HG03432 (cell line): ENCODE results near the gene NSG1.
A peak's percentile ranks its signal among the peaks of the same experiment; 100 is the strongest.

Experiments used
- ATAC-seq: cut with Tn5 transposase; IDR thresholded peaks from one replicate; pipeline ENCODE4 v1.9.1; 2021; ENCODE audit warnings: mild to moderate bottlenecking, moderate library complexity; ENCODE audit not compliant: unreplicated experiment

Gene NSG1

GRCh38 chr4:4428966-4429875 is 42.3 kb downstream of the NSG1 start:
- ATAC-seq: no peak

GRCh38 chr4:4430492-4431195 is 43.7 kb downstream of the NSG1 start:
- ATAC-seq: peak; percentile 74

- no peak for ATAC-seq
Observed at GRCh38 chr4:4432341-4433125, 45.6 kb downstream of the NSG1 start.

GRCh38 chr4:4433941-4434340 is 47.0 kb downstream of the NSG1 start:
- no peak for ATAC-seq

DNA sequence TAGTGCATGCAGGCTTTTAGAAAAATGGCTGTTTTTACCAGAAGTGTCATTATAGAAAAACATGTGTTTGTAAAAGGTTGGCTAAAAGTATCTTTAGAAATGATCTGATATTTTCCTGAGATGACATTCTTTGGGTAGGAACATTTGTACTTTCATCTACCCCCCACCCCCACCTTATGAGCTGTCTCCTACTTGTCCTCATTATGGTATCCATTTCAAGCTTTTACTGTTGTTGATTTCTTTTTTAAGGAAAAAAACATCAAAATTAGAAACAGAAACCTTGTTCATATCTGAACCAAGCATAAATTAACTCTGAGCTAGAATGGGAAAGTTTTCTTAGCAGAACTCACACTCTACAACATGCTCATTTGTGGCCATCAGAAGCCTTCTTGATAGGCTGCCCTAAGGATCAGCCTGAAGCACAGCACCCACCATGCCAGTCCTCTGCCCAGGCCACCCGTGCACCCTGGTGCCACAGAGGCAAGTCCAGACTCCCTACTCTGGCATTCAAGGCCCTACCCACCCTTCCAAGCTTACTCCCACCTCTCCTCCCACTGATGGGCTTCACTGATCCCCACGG is 49.4 kb downstream of the NSG1 start:
- no peak for ATAC-seq

DNA sequence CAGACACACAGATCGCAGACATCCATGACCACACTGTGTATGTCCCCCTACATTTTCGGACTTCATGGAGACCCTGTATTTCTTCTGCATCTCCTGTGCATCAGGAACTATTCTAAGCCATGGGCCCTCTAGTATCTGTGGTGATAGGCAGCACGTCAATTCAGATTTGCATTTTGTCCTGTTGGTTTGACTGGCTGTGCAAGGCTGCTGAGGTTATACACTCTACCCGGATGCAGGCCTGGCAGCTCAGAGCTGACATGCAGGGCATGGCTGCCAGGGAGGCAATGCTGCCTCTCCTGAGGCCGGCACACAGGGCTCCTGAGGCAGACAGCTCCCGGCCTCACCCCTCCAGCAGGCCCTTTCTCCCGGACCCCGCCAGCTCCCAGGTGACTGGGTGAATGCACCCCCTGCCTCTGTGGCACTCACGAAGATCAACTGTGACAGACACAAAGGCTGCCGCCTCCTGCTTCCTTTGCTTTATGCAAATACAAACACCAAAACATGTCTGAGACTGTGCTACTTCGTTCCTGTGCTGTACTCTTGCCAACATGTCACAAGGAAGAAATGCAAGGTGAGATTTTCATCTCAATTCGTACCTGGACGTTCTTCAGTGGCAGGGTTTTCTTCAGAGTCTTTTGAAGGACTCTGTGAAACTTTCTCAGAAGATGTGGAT is 51.0 kb downstream of the NSG1 start:
- no peak for ATAC-seq

DNA sequence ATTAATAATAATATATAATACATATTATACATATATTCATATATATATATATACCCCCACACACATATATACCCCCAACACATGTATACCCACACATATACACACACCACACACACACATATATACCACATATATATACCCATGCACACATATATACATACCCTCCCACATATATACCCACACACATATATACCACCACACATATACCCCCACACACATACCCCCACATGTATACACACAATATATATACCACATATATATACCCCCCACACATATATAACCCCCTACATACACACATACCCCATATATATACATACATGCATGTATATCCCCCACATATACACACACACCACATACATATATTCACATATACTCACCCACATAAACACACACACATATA is 52.0 kb downstream of the NSG1 start:
- ATAC-seq: no peak

DNA sequence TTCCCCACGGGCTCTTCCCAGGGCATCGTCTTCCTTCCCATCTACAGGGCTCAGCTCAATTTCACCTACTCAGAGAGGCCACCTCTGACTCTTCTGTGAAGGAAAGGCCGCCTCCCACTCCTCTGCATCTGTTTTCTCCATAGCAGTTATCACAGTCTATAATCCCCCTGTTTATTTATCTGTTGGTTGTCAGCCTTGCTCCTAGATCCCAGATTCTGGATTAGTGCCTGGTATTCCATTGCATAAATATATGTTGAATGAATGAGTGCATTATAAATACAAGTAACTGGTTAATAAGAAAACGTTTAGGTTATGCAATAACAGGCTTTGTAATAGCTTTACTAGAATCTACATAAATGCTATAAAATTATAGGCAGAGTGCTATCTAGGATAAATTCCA is 52.9 kb downstream of the NSG1 start:
- ATAC-seq: no peak

GRCh38 chr4:4440333-4441061 is 53.6 kb downstream of the NSG1 start:
- ATAC-seq: peak; percentile 76

GRCh38 chr4:4443821-4444220 is 56.9 kb downstream of the NSG1 start:
- ATAC-seq: no peak

DNA sequence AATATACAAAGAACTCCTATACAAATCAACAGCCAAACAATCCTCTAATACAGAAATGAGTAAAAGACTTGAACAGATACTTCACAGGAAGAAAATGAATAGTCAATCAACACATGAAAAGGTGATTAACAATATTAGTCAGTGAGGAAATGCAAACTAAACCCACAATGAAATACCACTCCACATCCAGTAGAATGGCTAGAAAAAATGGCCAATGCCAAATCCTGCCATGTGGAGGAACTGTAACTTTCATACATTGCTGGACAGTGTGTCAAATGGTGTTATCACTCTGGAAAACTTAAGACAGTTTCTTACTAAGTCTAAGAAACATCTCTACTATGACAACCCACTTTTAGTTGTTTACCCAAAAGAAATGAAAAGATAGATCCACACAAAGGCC is 59.5 kb downstream of the NSG1 start:
- no peak for ATAC-seq

GRCh38 chr4:4455210-4455865 is 68.4 kb downstream of the NSG1 start:
- ATAC-seq: peak; percentile 67

GRCh38 chr4:4456351-4456750 is 69.4 kb downstream of the NSG1 start:
- no peak for ATAC-seq

- no peak for ATAC-seq
Observed at GRCh38 chr4:4456816-4457578, 70.1 kb downstream of the NSG1 start.

DNA sequence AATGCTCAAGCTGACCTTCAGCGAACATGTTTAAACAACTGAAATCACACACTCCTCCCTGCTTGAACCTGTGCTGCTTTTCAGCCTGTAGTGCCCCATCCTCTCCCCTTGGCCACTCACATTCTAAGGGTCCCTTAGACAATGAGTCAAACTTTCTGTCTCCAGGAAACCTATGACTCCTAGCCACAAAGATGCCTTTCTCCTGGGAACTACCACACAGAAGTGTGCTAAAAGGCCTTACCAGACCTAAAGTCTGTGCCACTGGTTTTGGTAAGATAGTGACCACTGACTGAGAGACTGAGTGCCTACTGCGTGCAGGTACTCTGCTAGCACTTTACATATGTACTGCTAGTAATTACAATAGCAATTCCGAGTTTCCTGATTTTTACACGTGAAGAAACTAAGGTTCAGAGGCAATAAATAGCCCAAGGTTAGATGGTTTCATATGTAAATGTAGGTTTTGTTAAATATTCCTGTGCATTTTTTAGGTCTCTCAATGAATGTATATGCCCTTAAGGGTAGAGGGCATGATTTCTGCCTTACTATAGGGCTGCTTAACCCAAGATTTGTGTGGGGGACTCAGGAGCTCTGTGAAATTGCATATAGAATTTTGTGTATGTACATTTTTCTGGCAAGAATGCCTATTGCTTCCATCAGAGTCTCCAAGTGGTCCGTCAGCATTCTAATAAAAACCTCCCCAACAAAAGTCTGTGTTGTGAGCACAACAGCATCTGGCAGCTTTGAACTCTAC is 71.1 kb downstream of the NSG1 start:
- no peak for ATAC-seq

GRCh38 chr4:4459181-4459580 is 72.3 kb downstream of the NSG1 start:
- no peak for ATAC-seq

DNA sequence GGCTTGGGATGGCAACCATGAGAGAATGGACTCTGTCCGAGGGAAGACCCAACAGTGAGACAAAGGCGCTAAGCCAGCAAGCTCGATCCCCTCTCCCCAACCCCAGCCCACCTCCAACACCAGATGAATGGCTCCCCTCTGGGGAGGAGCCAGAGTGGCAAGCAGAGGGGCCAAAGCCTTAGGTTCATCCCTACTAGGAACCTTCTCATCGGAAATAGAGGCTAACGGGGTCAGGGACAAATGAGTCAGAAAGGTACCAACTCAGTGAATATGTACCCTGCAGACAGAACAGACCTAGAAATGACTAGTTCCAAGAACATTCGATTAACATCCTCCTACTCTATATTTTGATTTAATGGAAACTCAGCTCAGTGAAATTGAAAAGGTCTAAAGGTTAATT is 73.9 kb downstream of the NSG1 start:
- no peak for ATAC-seq

- ATAC-seq: no peak
Observed at GRCh38 chr4:4461178-4461577, 74.3 kb downstream of the NSG1 start.
